Adrenal gland (tissue), 12 donors: ENCODE data around the gene ABO. TPM values are rescaled to one million over a fixed set of nuclear protein-coding genes. Genes with fewer than 3 reads are reported as not detected.

ENCODE experiments used
- DNase-seq, 7 donors: peaks; one replicate each; pipeline ENCODE4 v3.0.0-alpha.2; 2019 to 2020
- H3K27ac ChIP-seq, 5 donors: fragments of 200-600 bp; sonication (generic) in 4 of 5; 1 replicate in 3 of 5; 2 replicates in 2 of 5; pipeline versions ENCODE4 v1.5.1 to v1.8.0; 2016 to 2020; ENCODE audit warnings: mild to moderate bottlenecking in 1 of 5
- H3K27me3 ChIP-seq: fragments of 200-600 bp; 2 replicates; pipeline ENCODE4 v1.8.0; 2021
- H3K36me3 ChIP-seq, 2 donors: fragments of 200-600 bp; replicated peaks in 1 of 2; 1 replicate in 1 of 2; 2 replicates in 1 of 2; pipeline versions ENCODE4 v1.5.1 to v1.8.0; 2018 to 2022
- H3K4me1 ChIP-seq, 2 donors: fragments of 200-600 bp; replicated peaks in 1 of 2; 1 replicate in 1 of 2; 2 replicates in 1 of 2; pipeline versions ENCODE4 v1.5.1 to v1.8.0; 2018 to 2021
- H3K4me3 ChIP-seq, 4 donors: fragments of 200-600 bp; sonication (generic) in 3 of 4; one replicate each; pipeline ENCODE4 v1.5.1; 2016 to 2018
- H3K9me3 ChIP-seq, 3 donors: fragments of 200-600 bp; sonication (generic) in 1 of 3; replicated peaks in 1 of 3; 1 replicate in 2 of 3; 2 replicates in 1 of 3; pipeline versions ENCODE4 v1.5.1 to v1.8.0; 2016 to 2021
- POLR2A ChIP-seq, 2 donors: fragments of 450-650 bp; IDR thresholded peaks; one replicate each; pipeline ENCODE4 v1.6.1; 2017; ENCODE audit warnings: antibody characterized with exemption in 2 of 2, mild to moderate bottlenecking in 2 of 2, moderate library complexity in 1 of 2
- WGBS, 4 donors: extraction: QIAGEN DNeasy Blood & Tissue Kit in 2 of 4; methylation state at CpG; one replicate each; pipeline versions ENCODE4 v1.1.5 to v1.1.7; 2013 to 2017; 5-methylcytosine and 5-hydroxymethylcytosine counted together
- intact Hi-C, 2 donors: fragments of 100-400 bp; cut with DNase I; formaldehyde crosslinking; loops; one replicate each; pipeline versions ENCODE4 v1.14.1 to v1.15.0; 2022 to 2023
- polyA plus RNA-seq, 3 donors: library from polyadenylated mRNA; stranded (reverse); fragments of 200-250 nt in 2 of 3; fragments of 350-450 nt in 1 of 3; fragmentation: Illumina TruSeq in 1 of 3; extraction: RNeasy Lipid Tissue Mini Kit (QIAGEN cat#74804) in 1 of 3; gene quantifications; one replicate each; pipeline ENCODE4 v1.2.3, GENCODE V29; 2013 to 2014
- total RNA-seq, 9 donors: library from RNA; depleted of rRNA in 4 of 9; stranded (reverse); fragments of >200 nt in 4 of 9; fragments of 120-200 nt in 1 of 9; fragmentation: NEBNext Ultra II Directional in 1 of 9; extraction: Animal tissue kit (Norgen Biotek cat#: 25700) in 1 of 9; gene quantifications; one replicate each; pipeline versions ENCODE4 v1.1.0 to v1.2.4, GENCODE V29; 2013 to 2023
- TF ChIP-seq, protein P1 (sequence below), 6 experiments: fragments of 450-650 bp in 4 of 6; fragments of 200-600 bp in 2 of 6; sonication (generic) in 1 of 6; IDR thresholded peaks; 1 replicate in 5 of 6; 2 replicates in 1 of 6; pipeline versions ENCODE4 v1.5.1 to v1.8.0; 2016 to 2021; ENCODE audit warnings: antibody characterized with exemption in 6 of 6, mild to moderate bottlenecking in 2 of 6, moderate library complexity in 1 of 6
- donor health status: healthy with polysubstance abuse.
- donor health status: Bipolar disorder and iron deficiency.
- donor health status: DM: yes; HTN: yes; CAD: no.
- donor health status: DM: no; HTN: no; CAD: no.
- donor health status: DM: no; HTN: no; CAD: no.
- donor health status: DM: yes; HTN: yes; CAD: no.

ABO gene
- total and polyA plus RNA-seq, 12 donors = 2.9 to 43.1 (median 18.6) TPM

DNA sequence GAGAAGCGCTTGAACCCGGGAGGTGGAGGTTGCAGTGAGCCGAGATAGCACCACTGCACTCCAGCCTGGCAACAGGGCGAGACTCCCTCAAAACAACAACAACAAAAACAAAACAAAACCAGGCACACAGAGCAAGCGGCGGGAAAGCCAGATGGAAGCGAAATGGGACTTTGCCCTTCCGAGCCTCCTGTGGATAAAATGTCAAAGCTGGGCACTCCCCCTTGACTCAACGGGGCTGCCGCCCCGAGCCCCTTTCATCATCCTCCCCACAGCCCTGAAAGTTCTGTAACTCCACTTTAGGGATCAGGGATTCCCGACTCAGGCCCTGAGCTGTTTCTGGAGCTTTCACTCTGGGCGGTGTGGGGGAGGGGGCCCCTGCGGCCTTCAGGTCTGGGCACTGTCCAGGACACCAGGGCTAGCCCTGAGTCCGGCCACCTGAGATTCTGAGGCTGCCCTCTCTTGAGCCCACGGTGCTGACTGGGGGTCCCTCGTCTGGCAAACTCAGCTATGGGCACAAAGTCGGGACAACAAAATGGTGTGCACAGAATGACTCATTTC lies 35.4 kb downstream of the ABO start:
- Histone ChIP-seq H3K27ac (peak overlapping the region in 3 of 5 donors; percentile 49 to 85 (median 82)), H3K36me3 (no peaks in the 10 kb centered on the region), H3K27me3 (no peaks in the 10 kb centered on the region), H3K4me3 (peak overlapping the region in 1 of 4 donors; percentile 47), H3K4me1 (peaks cover 0 to 7% of the 10 kb centered on the region in 2 donors), H3K9me3 (no peaks in the 10 kb centered on the region)
- 84 to 89% (median 87%) methylated on average over 16 to 18 of the region's 18 CpGs for WGBS, 4 donors
- TF ChIP-seq POLR2A (IDR thresholded peaks at IDR 0.05) = no peak
- TF ChIP-seq, protein P1, sequence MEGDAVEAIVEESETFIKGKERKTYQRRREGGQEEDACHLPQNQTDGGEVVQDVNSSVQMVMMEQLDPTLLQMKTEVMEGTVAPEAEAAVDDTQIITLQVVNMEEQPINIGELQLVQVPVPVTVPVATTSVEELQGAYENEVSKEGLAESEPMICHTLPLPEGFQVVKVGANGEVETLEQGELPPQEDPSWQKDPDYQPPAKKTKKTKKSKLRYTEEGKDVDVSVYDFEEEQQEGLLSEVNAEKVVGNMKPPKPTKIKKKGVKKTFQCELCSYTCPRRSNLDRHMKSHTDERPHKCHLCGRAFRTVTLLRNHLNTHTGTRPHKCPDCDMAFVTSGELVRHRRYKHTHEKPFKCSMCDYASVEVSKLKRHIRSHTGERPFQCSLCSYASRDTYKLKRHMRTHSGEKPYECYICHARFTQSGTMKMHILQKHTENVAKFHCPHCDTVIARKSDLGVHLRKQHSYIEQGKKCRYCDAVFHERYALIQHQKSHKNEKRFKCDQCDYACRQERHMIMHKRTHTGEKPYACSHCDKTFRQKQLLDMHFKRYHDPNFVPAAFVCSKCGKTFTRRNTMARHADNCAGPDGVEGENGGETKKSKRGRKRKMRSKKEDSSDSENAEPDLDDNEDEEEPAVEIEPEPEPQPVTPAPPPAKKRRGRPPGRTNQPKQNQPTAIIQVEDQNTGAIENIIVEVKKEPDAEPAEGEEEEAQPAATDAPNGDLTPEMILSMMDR (IDR thresholded peaks at IDR 0.05) = no peak
- DNase-seq = peak in 1 of 7 donors; percentile 42
- intact Hi-C loops = loop anchor here in 1 of 2 donors (5.0 kb wide), 2 partner anchors 38 to 93 kb away; partner anchors contain the start of gene ABO

DNA sequence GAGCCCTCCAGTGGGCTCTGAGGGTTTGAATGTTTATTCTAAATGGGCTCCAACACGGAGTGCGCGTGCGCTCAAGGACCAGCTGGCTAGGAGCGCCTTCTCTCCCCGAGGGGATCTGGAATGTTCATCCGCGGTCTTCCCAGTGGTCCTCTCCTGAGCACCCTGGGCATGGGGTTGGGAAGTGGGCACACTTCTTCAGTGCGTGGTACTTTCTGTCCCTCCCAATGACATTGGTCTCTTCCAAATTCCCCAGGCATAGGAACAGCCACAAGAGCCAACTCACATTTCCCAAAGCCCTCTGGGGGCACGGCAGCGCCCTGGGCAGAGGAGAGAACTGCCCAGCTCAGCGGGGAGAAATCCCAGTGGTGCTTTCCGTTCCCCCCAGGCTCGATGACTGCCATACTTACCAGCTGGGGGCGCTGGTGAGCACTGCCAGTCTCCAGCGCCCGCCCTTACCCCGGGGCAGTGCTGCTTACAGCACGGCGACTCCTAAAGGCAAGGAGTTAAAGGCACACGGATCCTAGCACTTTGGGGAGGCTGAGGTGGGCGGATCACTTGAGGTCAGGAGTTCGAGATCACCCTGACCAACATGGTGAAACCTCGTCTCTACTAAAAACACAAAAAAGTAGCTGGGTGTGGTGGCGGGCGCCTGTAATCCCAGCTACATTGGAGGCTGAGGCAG lies 36.0 kb downstream of the ABO start:
- peaks cover 0 to 7% of the 10 kb centered on the region in 2 donors for H3K4me1 ChIP-seq
- no peak for TF ChIP-seq POLR2A (IDR thresholded peaks at IDR 0.05)
- TF ChIP-seq, protein P1 (IDR thresholded peaks at IDR 0.05) = peak; percentile 76 to 96 (median 88)
- intact Hi-C loops = loop anchor here in 1 of 2 donors (5.0 kb wide), 2 partner anchors 38 to 93 kb away; partner anchors contain the start of gene ABO
- WGBS, 4 donors = 9 to 25% (median 11%) methylated on average over 18 to 26 of the region's 26 CpGs
- no peaks in the 10 kb centered on the region for H3K27me3 ChIP-seq
- peak; percentile 81 to 92 (median 88) for DNase-seq
- no peaks in the 10 kb centered on the region for H3K36me3 ChIP-seq
- H3K9me3 ChIP-seq = no peaks in the 10 kb centered on the region
- peak overlapping the region in 4 of 5 donors; percentile 22 to 85 (median 66) for H3K27ac ChIP-seq
- H3K4me3 ChIP-seq = peak overlapping the region in 2 of 4 donors; percentile 18 to 47

DNA sequence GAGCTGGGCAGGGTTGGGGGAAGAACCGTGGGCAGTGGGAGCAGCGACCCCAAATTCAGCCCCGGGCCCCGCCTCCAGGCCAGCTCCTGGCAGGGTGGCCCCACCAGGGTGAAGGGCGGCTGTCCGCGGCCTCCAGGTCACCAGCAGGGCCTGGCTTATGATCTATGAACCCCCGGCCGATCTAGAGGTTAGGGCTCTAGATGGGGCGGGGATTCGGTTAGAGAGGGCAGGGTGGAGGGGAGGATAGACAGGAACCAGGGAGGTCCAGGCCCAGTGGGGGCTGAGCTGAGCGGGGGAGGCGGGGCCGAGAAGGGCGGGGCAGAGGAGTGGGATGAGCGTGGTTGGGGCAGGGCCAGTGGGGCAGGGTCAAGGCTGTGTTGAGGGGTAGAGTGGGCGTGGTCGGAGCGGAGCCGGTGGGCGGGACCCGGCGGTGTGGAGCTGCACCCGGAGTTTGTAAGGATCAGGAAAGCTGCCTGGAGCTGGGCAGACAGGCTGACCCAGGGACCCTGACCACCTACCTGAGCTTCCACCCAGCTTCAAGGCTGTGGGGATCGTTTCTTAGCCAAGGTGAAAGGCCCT lies 36.6 kb downstream of the ABO start:
- H3K36me3 ChIP-seq = no peaks in the 10 kb centered on the region
- peak overlapping the region in 2 of 4 donors; percentile 18 to 47 for H3K4me3 ChIP-seq
- no peaks in the 10 kb centered on the region for H3K9me3 ChIP-seq
- H3K4me1 ChIP-seq = peaks cover 0 to 7% of the 10 kb centered on the region in 2 donors
- H3K27ac ChIP-seq = peak overlapping the region in 4 of 5 donors; percentile 22 to 85 (median 66)
- H3K27me3 ChIP-seq = no peaks in the 10 kb centered on the region
- 11 to 16% (median 14%) methylated on average over 20 to 25 of the region's 25 CpGs for WGBS, 4 donors
- TF ChIP-seq POLR2A (IDR thresholded peaks at IDR 0.05) = no peak
- TF ChIP-seq, protein P1 (IDR thresholded peaks at IDR 0.05) = no peak
- DNase-seq = peak; percentile 85 to 94 (median 90)
- intact Hi-C loops = loop anchor here in 1 of 2 donors (5.0 kb wide), 2 partner anchors 39 to 94 kb away; partner anchors contain the start of gene ABO
